Mucosa of rectum (tissue), 2 donors: ENCODE results near the gene EPHB3.

Source experiments
- H3K27ac ChIP-seq, 2 donors: one replicate each; pipeline ENCODE4 v1.7.0; 2013; ENCODE audit warnings: inconsistent platforms in 2 of 2, low read depth in 2 of 2, low read length in 2 of 2
- H3K27me3 ChIP-seq, 2 donors: one replicate each; pipeline ENCODE4 v1.7.0; 2013; ENCODE audit warnings: low read length in 2 of 2; ENCODE audit not compliant: control insufficient read depth in 2 of 2, insufficient read depth in 2 of 2
- H3K36me3 ChIP-seq, 2 donors: one replicate each; pipeline ENCODE4 v1.7.0; 2013; ENCODE audit warnings: low read length in 2 of 2; ENCODE audit not compliant: control insufficient read depth in 2 of 2, insufficient read depth in 2 of 2
- H3K4me1 ChIP-seq, 2 donors: one replicate each; pipeline ENCODE4 v1.7.0; 2013; ENCODE audit warnings: low read length in 2 of 2, mild to moderate bottlenecking in 1 of 2; ENCODE audit not compliant: control insufficient read depth in 2 of 2, insufficient read depth in 2 of 2
- H3K4me3 ChIP-seq, 2 donors: one replicate each; pipeline ENCODE4 v1.7.0; 2013; ENCODE audit warnings: low read length in 2 of 2
- H3K9ac ChIP-seq, 2 donors: one replicate each; pipeline ENCODE4 v1.7.0; 2013; ENCODE audit warnings: low read length in 2 of 2, low read depth in 1 of 2, mild to moderate bottlenecking in 1 of 2
- H3K9me3 ChIP-seq, 2 donors: one replicate each; pipeline ENCODE4 v1.7.0; 2013; ENCODE audit warnings: low read length in 2 of 2; ENCODE audit not compliant: control insufficient read depth in 2 of 2
- donor health status: healthy.
- donor health status: Normal muscosa, but diverticular disease.

Gene EPHB3

GRCh38 chr3:184597829-184598573 lies 36.4 kb downstream of the EPHB3 start:
- H3K27me3 ChIP-seq, result peaks cover 4 to 11% of the 10 kb centered on the region in 2 donors
- no peaks in the 10 kb centered on the region for H3K36me3 ChIP-seq
- no peak overlapping the region for H3K4me3 ChIP-seq
- no peak overlapping the region for H3K27ac ChIP-seq
- no peaks in the 10 kb centered on the region for H3K9me3 ChIP-seq
- no peak overlapping the region for H3K9ac ChIP-seq
- H3K4me1 ChIP-seq, result peaks cover 9 to 13% of the 10 kb centered on the region in 2 donors

- Histone ChIP-seq H3K9me3 (no peaks in the 10 kb centered on the region), H3K27ac (no peak overlapping the region), H3K4me3 (no peak overlapping the region), H3K4me1 (peaks cover 9 to 14% of the 10 kb centered on the region in 2 donors), H3K36me3 (no peaks in the 10 kb centered on the region), H3K9ac (no peak overlapping the region), H3K27me3 (peaks cover 6 to 16% of the 10 kb centered on the region in 2 donors)
These were observed 37.0 kb downstream of the EPHB3 start for GRCh38 chr3:184598574-184598927.

GRCh38 chr3:184599143-184599542 lies 37.6 kb downstream of the EPHB3 start:
- Histone ChIP-seq H3K9ac (no peak overlapping the region), H3K4me1 (peaks cover 12 to 19% of the 10 kb centered on the region in 2 donors), H3K4me3 (no peak overlapping the region), H3K36me3 (no peaks in the 10 kb centered on the region), H3K27me3 (peaks cover 10 to 17% of the 10 kb centered on the region in 2 donors), H3K27ac (no peak overlapping the region), H3K9me3 (no peaks in the 10 kb centered on the region)

- no peaks in the 10 kb centered on the region for H3K9me3 ChIP-seq
- peaks cover 10 to 24% of the 10 kb centered on the region in 2 donors for H3K4me1 ChIP-seq
- peaks cover 12 to 17% of the 10 kb centered on the region in 2 donors for H3K27me3 ChIP-seq
- no peaks in the 10 kb centered on the region for H3K36me3 ChIP-seq
- no peak overlapping the region for H3K9ac ChIP-seq
- H3K27ac ChIP-seq, result no peak overlapping the region
- H3K4me3 ChIP-seq, result no peak overlapping the region
These were observed 39.2 kb downstream of the EPHB3 start for GRCh38 chr3:184600685-184601377.

GRCh38 chr3:184601576-184602371 lies 40.2 kb downstream of the EPHB3 start:
- peak overlapping the region in 1 of 2 donors; percentile 31 for H3K4me3 ChIP-seq
- H3K27ac ChIP-seq, result no peak overlapping the region
- H3K4me1 ChIP-seq, result peaks cover 7 to 21% of the 10 kb centered on the region in 2 donors
- H3K27me3 ChIP-seq, result peaks cover 12 to 17% of the 10 kb centered on the region in 2 donors
- no peaks in the 10 kb centered on the region for H3K36me3 ChIP-seq
- H3K9ac ChIP-seq, result peak overlapping the region in 1 of 2 donors; percentile 20
- H3K9me3 ChIP-seq, result no peaks in the 10 kb centered on the region

- Histone ChIP-seq H3K27me3 (peaks cover 12 to 17% of the 10 kb centered on the region in 2 donors), H3K27ac (no peak overlapping the region), H3K4me3 (peak overlapping the region in 1 of 2 donors; percentile 31), H3K9ac (peak overlapping the region in 1 of 2 donors; percentile 20), H3K36me3 (no peaks in the 10 kb centered on the region), H3K9me3 (no peaks in the 10 kb centered on the region), H3K4me1 (peaks cover 7 to 21% of the 10 kb centered on the region in 2 donors)
These were observed 41.0 kb downstream of the EPHB3 start for GRCh38 chr3:184602372-184603150.

GRCh38 chr3:184603151-184604030 lies 41.8 kb downstream of the EPHB3 start:
- peak overlapping the region; percentile 39 to 40 for H3K4me3 ChIP-seq
- peaks cover 12 to 17% of the 10 kb centered on the region in 2 donors for H3K27me3 ChIP-seq
- peak overlapping the region in 1 of 2 donors; percentile 71 for H3K9ac ChIP-seq
- H3K9me3 ChIP-seq, result no peaks in the 10 kb centered on the region
- peaks cover 7 to 21% of the 10 kb centered on the region in 2 donors for H3K4me1 ChIP-seq
- H3K36me3 ChIP-seq, result no peaks in the 10 kb centered on the region
- H3K27ac ChIP-seq, result no peak overlapping the region

- Histone ChIP-seq H3K27ac (peak overlapping the region in 1 of 2 donors; percentile 9), H3K4me1 (peaks cover 7 to 21% of the 10 kb centered on the region in 2 donors), H3K9ac (peak overlapping the region; percentile 41 to 71)
These were observed 42.5 kb downstream of the EPHB3 start for GRCh38 chr3:184604039-184604601.

More at GRCh38 chr3:184604039-184604601, 42.5 kb downstream of the EPHB3 start:
- Histone ChIP-seq H3K9me3 (no peaks in the 10 kb centered on the region), H3K27me3 (peaks cover 12 to 17% of the 10 kb centered on the region in 2 donors), H3K36me3 (no peaks in the 10 kb centered on the region), H3K4me3 (peak overlapping the region; percentile 39 to 40)
